HG03571 (cell line): Measurements from ENCODE around the gene ADCY4.
"Not testable (repeated sequence)": the region's sequence is repeated elsewhere in the genome, so short reads cannot be mapped to it uniquely, and the experiment has no call there.

Experiments
- ATAC-seq: cut with Tn5 transposase; IDR thresholded peaks from one replicate; pipeline ENCODE4 v1.9.1; 2021; ENCODE audit not compliant: unreplicated experiment

The ADCY4 gene

GRCh38 chr14:24334431-24335291, at the start of gene ADCY4:
ADCY4 (minus strand) TSS chr14:24335071; CDS start chr14:24334652, 419 bp downstream.
- no peak for ATAC-seq

GRCh38 chr14:24384169-24384568, 49.3 kb upstream of the ADCY4 start:
- ATAC-seq, result no peak

DNA sequence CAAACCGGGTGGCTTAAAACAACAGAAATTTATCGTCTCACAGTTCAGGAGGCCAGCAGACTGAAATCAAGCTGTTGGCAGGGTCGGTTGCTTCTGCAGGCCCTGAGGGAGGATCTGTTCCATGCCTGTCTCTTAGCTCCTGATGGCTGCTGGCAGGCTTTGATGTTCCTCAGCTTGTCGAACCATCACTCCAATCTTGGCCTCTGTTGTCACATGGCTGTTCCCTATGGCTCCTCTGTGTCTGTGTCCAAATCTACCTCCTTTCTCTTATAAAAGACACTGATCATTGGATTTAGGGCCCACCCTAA, 47.1 kb upstream of the ADCY4 start:
- no peak for ATAC-seq

DNA sequence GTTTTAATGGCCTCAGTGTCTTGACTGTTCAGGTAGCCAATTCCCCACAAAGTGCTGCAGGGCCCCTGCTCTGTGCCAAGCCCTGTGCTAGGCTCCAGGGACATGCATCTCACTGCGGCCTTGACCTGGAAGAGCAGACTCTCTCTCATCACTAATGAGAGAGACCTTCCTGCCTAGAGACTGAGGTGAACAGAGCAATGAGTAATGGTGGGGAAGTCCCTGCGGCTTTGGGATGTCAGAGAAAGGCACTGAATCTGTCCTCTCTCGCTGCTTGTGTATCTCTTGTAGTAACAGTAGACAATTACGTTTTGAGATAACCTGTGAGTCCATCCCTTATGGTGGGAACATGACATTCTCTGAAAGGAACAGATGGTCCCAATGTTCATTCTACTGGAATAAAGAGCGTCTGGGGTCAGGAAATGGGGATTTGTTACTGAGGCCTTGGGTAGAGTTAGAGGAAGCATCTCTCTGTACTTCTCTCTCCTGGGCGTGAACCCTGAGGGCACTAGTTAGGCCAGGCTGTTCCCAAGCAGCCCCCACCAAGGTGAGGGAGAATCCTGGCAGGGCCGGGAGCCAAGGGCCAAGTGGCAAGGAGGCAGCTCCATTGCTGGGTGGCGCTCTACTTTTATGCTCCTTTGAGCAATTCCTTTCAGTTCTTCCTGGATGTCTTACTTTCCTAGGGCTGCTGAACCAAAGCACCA, 46.6 kb upstream of the ADCY4 start:
- no peak for ATAC-seq

GRCh38 chr14:24379907-24380730, 45.2 kb upstream of the ADCY4 start:
- no peak for ATAC-seq

GRCh38 chr14:24378981-24379906, 44.4 kb upstream of the ADCY4 start:
- no peak for ATAC-seq

GRCh38 chr14:24378327-24378726, 43.5 kb upstream of the ADCY4 start:
- no peak for ATAC-seq

DNA sequence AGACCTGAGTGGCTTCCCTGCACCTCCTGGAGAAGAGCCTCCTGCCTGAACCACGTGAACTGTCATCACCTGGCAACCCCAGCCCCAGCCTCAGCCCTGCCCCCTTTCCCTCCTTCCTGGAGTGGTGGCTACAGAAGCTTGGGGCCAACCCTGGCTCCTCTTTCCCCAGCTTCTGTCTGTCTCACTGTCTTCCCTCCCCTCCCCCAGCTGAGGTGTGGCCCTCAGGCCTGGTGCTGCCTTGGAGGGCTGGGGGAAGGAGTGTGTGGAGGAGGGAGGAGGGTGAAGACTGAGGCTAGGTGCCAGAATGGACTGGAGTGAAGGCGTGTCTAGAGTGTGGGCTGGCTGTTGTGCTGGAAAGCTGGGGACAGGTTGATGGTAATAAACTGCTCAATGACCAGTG, 42.8 kb upstream of the ADCY4 start:
- no peak for ATAC-seq

DNA sequence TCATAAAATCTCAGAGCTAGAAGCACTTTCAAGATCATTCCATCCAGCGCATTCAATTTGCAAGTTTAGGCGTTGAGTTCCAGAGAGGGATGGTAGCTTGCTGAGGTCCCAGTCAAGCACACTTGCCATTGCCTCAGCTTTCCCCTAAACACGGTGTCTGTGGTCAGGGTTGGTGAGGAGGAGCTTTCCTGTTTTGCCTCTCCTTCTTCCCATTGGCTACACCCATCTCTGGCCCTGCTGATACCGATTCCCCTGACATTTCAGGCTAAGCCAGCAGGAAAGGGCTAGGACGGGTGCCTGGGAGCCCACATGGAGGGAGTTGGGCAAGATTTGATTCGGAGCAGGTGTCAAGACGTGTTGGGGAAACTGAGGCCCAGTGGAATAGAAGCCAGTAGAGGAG, 42.3 kb upstream of the ADCY4 start:
- no peak for ATAC-seq

DNA sequence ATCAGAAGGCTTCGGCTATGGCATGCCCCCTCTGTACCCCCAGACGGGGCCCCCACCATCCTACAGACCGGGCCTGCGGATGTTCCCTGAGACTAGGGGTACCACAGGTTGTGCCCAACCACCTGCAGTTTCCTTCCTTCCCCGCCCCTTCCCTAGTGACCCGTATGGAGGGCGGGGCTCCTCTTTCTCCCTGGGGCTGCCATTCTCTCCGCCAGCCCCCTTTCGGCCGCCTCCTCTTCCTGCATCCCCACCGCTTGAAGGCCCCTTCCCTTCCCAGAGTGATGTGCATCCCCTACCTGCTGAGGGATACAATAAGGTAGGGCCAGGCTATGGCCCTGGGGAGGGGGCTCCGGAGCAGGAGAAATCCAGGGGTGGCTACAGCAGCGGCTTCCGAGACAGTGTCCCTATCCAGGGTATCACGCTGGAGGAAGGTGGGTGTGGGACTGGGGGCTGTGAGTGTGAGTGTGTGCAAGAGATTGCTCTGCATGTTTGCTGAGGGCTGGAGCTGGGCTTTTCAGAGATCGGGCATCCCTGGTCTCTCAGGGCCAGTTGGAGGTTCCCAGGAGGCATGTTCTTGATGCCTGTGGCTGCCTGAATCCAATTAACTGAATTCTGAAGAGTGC, 41.7 kb upstream of the ADCY4 start:
- ATAC-seq, result no peak

DNA sequence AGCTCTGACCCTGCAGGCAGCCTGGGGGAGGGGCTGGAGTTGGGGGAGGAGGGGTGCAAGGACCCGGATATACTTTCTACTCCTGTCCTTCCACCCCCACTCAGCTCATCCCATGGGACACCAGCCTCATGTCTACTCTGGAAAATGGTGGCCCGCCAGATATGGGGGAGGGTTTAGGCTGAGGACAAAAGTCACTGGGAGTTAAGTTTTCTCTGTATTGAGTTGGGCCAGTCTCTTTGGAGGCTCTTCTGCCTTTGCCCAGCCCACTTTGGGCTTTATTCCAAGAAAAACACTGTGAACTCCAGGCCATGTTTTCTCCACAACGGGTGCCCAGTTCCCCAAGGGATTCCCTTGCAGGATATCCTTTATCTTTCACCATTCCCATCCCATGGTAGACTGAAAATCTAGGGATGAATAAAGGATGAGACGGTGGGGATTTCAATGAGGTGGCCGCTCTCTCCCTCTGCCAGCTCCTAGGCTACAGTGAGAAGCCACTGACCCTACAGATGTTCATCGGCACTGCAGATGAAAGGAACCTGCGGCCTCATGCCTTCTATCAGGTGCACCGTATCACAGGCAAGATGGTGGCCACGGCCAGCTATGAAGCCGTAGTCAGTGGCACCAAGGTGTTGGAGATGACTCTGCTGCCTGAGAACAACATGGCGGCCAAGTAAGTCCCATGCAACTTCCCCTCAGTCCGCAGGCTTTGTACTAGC, 38.0 kb upstream of the ADCY4 start:
- no peak for ATAC-seq

- not testable (repeated sequence) for ATAC-seq
Measured at GRCh38 chr14:24371605-24372004, 36.7 kb upstream of the ADCY4 start.

DNA sequence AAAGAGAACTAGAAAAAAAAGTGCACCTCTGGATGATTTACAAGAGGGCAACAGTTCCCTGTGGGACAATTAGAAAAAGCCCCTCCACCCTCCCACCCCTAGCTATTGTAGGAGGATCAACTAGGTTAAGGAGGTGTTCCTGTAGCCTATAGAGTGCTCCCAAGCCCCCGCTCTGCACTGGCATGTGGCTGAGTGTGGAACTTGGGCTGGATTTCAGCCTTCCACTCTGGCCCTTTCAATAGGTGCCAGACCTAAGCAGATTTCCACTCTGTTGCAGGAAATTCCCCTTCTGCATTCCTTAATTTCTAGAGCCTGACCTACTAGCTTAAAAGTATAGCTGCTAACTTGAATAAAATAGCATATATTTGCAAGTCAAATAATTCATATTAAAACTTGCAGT, 35.9 kb upstream of the ADCY4 start:
- ATAC-seq, result no peak

DNA sequence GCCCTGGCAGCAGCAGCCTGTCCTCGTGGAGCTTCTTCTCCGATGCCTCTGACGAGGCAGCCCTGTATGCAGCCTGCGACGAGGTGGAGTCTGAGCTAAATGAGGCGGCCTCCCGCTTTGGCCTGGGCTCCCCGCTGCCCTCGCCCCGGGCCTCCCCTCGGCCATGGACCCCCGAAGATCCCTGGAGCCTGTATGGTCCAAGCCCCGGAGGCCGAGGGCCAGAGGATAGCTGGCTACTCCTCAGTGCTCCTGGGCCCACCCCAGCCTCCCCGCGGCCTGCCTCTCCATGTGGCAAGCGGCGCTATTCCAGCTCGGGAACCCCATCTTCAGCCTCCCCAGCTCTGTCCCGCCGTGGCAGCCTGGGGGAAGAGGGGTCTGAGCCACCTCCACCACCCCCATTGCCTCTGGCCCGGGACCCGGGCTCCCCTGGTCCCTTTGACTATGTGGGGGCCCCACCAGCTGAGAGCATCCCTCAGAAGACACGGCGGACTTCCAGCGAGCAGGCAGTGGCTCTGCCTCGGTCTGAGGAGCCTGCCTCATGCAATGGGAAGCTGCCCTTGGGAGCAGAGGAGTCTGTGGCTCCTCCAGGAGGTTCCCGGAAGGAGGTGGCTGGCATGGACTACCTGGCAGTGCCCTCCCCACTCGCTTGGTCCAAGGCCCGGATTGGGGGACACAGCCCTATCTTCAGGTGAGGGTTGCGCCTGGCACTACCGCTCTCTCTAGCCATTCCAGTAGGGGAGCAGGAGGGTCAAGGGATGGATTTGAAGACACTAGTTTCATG, 35.2 kb upstream of the ADCY4 start:
- no peak for ATAC-seq

- no peak for ATAC-seq
Measured at GRCh38 chr14:24369463-24369862, 34.6 kb upstream of the ADCY4 start.

- ATAC-seq, result no peak
Measured at GRCh38 chr14:24368562-24369252, 33.8 kb upstream of the ADCY4 start.

DNA sequence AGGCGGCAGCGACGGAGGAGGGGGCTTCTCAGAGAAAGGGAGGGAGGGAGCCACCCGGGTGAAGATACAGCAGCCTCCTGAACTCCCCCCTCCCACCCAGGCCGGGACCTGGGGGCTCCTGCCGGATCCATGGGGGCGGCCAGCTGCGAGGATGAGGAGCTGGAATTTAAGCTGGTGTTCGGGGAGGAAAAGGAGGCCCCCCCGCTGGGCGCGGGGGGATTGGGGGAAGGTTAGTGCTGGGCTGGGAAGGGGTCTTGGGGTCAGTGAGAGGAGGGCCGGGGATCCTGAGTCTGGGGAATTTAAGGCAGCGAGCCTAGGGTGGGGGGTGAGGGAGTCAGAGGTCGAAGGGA, 33.3 kb upstream of the ADCY4 start:
- no peak for ATAC-seq

DNA sequence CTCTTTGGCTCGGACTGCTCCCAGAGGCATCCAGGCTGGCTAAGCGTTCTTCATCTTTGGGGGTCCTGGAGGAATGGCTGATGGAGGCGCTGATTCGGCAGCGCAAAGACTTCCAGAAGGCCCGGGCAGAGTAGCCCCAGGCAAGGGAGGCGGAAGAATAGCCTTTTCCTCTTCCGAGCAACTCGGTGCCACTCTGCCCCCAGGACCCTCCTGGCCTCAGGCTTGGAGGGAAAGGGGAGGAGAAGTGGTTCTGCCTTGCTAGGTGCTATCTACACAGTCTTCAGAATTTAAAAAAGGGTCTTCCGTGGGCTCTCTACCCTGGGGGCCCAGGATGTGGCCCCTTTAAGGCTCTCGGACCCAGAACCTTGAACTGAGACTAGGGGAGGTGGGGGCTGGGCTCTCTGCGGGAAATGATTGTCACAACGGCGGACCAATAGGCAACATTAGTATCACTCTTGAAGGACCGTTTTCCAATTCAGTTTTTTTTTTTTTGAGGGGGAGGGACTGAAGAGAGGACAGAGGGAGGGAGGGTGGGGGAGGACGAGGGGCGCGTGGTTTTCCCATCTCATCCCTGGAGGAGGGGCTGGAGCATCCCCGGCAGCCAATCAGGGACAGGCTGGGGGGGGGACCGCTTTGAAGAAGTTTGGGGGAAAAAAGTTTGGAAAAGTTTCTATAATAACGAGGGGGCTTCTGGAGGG, 32.8 kb upstream of the ADCY4 start, which contains the start of gene NFATC4:
Gene NFATC4, plus strand, starts transcription at position 671 of the 698 bp plus-strand sequence. CDS start 157 bp downstream, outside the sequence.
- peak; percentile 10 for ATAC-seq
